GM18517 (cell line): Measurements from ENCODE around the gene WDR45B.

Source experiments
- ATAC-seq: cut with Tn5 transposase; IDR thresholded peaks from one replicate; pipeline ENCODE4 v1.9.1; 2021; ENCODE audit warnings: mild to moderate bottlenecking, moderate library complexity; ENCODE audit not compliant: unreplicated experiment

WDR45B gene

DNA sequence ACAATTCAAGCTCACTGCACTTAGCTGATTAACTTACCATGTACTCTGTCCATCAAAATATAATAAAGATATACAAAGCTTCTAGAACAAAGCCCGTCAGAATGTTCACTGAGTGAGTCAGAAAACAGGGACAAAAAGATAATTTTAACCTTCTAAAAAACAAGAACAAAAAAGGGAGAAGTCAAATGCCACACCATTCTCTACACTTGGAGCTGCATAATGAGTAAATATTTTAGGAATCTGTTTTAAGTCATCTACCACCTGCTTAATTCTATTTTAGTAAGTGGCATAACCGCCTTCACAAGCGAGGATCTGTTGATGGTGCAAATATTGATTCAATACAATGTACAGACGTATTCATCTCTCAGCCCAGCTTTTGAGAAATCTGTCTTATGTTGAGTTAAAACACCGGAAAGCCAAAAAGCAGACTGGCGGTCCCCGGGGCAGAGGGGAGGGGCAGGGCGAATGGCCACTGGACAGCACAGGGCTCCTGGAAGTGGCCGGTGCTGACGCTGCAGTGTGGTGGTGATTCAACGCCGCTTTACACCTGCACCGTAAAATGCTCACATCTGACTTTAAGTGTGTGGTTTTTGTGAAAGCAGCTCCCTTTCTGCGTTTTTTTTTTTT is 30.1 kb upstream of the WDR45B start:
- no peak for ATAC-seq

DNA sequence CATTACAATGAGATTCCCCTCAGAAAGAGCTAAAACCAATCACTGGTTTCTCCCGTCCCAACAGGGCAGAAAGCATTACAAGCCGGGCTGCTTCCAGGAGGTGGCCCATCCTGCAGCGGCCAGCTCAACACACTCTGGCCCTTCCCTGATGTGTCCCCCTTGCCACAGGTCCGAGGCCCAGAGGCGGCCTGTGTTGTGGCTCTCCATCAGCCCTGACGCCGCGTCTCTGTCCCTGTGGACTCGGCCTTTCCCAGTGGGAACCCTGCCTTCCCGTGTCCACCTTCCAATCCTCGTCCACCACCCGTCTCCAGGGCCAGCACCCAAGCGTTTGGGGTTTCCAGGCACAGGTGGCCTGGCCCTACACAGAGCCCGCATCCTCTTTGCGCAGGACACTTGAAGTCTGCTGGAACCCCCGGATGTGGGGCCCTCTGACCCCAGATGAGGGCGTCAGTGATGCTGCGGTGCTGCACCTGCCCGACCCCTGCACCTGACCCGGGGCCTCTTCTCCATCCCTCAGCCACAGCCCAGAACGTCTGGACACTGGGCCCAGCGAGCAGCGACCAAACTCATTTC is 29.2 kb upstream of the WDR45B start:
- ATAC-seq, result no peak

DNA sequence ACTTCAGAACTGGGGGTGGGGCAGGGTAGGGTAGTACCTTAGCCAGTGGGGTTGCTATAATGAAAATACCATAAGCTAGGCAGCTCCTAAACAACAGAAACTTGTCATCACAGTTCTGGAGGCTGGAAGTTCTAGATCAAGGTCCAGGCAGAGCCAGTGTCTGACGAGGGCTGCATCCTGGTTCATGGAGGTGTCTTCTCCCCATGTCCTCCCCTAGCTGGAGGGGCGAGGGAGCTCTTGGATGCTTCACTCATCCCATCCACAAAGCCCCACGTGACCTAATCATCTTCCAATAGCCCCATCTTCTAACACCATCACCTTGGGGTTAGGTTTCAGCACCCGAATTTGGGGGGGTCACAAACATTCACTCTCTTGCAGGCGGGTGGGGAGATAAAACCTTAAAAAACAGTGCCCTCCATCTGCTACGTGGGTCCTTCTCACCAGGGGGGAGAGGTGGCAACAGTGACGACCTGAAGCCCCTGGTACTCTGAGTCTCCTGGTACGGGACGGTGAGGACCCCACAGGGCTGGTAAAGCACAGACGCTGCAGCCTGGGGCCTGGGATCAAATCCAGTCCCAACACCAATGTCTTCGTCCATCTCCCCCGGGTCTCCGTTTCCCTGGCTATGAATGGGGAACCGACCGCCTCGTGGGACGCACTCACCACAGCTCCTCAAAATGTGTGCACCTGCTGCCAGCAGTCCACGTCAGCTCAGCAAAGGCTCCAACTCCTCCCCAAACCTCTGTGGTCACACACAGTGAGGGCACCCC is 27.4 kb upstream of the WDR45B start:
- ATAC-seq, result no peak

DNA sequence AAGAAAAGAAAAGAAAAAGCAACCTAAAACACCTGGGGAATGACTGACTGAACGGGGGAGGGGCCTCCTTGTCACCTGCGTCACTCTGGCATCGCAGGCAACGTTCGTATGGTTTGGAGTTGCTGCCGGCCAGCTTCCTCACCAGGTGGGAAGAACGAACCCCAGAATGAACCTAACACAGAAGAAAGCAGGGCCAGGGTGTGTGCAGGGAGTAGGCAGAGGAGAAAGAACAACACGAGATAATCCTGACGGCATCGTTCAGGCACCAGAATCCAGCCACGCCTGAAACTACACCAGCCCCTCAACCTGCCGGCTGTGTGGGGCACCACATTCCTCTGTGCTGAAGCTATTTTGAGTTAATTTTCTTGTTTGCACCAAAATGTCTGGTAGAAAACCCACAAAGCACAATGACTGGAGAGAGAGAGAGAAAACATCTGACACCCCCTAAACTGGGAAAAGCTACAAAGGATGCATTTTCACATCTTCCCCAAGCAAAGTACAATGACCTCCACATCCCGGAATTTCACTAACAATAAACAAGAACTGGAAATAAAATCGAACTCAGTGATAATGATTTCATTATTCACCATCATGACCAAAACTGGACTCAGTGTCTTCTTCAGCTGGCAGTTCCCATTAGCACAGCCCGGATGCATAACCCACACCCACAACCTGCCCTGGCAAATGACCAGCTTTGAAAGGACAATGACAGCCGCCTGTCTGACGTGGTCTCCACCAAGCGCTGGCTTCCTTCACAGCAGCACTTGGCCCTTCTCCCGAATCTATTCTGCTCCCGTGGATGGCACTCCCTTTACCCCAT is 26.6 kb upstream of the WDR45B start:
- ATAC-seq, result no peak

DNA sequence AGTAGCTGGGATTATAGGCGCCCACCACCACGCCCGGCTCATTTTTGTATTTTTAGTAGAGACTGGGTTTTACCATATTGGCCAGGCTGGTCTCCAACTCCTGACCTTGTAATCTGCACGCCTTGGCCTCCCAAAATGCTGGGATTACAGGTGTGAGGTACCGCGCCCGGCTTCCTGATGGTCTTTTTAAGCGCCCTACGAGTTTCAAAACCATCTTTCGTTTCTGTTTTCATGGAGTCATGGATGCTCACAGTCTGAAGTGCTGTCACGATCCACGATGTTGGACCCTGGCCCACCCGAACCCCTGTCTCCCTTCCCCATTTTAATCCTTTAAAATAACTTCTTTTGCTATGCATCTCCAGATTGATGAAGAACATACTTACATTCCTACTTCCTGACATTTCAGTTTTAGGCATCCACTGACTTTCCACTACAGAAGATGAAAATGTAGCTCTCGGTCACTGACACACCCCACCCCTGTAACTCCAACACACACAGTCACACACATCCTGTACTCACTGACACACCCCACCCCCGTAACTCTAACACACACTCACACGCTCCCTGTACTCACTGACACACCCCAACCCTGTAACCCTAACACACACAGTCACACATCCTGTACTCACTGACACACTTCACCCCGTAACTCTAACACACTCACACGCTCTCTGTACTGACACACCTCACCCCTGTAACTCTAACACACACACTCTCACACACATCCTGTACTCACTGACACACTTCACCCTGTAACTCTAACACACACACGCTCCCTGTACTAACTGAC is 22.6 kb upstream of the WDR45B start:
- no peak for ATAC-seq

DNA sequence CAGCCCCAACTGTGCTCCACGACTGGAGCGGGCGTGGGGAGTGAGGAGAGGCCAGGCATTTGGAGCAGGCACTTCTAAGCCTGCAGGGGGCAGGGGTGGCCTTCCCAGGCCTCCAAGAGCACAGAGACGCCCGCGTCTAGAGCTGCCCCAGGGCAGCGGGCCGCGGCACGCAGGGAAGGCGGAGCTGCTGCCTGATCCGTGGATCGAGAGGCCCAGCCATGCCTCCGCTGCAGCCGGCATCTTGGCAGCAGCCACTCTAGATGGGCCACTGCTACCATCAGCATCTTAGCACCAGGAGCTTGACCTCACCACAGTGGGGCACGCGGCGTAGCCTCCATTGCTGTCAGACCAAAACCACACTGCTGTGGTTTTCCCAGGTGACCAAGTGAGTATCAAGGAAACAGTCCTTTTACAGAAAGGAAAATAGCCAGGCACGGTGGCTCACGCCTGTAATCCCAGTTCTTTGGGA is 20.4 kb upstream of the WDR45B start:
- no peak for ATAC-seq

DNA sequence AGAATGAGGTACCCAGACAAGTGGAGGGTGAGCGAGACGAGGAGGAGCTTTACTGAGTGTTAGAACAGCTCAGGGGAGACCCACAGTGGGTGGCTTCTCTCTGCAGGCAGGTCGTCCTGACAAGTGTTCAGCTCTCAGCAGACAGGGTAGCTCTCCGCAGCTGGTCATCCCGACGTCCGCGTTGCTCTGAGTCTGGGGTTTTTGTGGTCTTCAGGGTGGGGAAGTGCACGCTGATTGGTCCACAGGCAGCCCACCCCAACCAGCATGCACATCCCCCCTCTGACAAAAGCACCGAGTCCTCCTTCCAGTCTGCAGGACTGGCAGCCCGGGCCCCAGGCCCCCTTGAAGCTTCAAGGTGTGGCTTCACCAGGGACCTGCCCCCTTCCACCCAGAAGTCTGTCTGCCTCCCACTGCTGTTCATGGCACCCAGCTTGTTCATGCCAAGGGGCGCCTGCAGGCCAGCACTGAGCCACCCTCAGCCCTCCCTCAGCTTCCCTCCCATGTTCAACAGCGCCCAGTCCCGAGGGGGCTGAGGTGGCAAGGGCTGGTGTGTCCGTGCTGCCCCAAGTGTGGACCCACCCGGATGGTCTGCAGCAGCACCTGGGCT is 19.9 kb upstream of the WDR45B start:
- ATAC-seq, result no peak

DNA sequence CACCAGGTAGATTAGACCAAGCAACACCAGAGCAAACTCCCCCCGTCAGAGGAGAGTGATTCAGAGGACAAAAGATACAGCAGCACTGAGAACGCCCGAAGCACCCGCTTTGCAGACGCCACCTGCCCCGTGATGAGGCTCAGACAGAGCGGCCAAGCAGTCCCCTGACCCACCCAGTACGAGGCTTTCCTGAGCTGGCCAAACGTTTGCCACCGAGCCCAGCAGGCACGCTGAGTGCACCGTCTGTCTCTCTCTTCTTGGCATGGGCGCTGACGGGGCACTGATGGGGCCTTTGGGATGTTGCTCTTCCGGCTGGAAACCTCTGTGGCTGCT is 19.4 kb upstream of the WDR45B start:
- no peak for ATAC-seq

DNA sequence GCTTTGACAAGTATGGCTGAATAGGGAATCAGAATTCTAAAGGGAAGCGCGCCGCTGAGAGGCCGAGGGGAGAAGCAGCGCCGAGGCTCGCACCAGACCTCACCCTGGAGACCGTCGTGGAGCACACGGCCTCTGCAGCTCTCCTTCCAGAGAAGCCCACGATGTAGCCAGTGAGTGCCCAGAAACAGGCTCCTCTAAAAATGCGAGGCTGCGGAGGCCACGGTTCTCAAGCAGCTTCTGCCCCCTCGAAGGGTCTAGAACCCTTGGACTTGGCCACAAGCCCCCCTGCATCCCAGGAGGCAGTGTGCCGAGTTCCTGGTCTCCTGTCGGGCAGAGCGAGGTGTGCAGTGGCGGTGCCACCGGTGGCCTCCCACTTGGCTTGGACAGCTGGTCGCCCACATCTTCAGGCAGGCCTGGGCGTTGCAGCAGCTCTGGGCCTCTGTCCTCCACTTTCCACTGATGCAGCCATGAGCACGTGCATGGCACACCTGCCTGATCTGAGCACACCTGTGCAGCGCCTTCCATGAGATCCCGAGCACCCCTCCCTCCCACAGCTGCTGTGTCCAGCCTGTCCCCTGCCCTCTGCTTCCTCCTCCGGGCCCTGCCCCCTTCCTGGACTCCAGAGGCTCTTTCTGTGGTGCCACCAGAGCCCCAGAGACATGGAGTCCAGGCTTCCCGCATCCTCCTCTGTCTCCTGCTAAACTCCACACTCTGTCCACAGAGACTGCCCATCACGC is 18.9 kb upstream of the WDR45B start:
- ATAC-seq, result no peak

DNA sequence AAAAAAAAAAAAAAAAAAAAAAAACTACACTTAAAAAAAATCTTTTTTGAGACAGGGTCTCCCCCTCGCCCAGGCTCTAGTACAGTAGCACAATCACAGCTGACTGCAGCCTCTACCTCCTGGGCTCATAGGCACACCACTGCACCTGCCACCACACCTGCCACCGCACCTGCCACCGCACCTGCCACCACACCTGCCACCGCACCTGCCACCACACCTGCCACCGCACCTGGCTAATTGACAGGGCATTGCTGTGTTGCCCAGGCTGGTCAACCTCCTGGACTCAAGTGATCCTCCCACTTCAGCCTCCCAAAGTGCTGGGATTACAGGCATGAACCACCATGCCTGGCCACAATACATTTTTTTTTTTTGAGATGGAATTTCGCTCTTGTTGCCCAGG is 17.6 kb upstream of the WDR45B start:
- ATAC-seq, result no peak

DNA sequence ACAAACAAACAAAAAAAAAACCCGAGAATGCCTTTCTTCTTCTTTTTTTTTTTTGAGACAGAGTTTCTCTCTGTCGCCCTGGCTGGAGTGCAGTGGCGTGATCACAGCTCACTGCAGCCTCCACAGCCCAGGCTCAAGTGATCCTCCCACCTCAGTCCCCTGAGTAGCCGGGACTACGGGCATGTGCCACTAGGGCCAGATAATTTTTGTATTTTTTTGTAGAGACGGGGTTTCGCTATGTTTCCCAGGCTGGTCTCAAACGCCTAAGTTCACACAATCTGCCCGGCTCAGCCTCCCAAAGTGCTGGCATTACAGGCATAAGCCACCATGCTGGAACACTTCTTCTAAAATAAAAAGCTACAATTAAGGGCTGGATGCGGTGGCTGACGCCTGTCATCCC is 17.0 kb upstream of the WDR45B start:
- no peak for ATAC-seq

DNA sequence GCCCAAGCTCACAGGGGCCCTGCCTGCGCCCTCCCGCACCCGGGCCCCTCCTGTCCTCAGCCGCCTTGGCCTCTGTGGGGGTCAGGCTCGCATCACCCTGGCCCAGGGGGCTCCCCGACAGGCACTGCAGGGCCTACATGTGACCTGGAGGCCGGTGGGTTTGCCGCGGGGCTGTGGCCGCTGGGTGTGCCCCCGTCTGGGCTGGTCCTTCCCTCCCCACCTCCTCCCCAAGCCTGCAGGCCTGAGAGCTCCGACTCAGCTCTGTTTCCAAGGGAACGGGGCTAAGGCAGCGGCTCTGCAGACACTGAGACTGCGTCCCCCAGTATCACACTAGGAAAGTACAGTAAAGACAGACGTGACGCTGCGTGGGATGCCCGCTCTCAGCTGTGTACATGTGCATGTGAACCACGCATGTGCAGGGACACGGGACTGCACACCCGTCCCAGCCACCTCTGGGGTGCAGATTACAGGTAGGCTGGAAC is 16.5 kb upstream of the WDR45B start:
- ATAC-seq, result no peak

DNA sequence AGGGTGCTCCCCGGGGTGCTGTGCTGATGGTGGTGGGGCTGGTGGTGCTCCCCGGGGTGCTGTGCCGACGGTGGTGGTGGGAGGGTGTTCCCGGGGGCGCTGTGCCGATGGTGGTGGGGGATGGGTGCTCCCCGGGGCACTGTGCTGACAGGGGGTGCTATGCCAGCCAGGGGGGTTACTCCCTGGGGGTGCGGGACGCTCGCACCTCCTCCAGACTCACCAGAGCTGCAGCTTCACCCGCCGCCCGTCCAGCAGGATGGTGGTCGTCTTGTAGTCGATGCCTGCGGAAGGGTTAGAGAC is 16.0 kb upstream of the WDR45B start:
- no peak for ATAC-seq

DNA sequence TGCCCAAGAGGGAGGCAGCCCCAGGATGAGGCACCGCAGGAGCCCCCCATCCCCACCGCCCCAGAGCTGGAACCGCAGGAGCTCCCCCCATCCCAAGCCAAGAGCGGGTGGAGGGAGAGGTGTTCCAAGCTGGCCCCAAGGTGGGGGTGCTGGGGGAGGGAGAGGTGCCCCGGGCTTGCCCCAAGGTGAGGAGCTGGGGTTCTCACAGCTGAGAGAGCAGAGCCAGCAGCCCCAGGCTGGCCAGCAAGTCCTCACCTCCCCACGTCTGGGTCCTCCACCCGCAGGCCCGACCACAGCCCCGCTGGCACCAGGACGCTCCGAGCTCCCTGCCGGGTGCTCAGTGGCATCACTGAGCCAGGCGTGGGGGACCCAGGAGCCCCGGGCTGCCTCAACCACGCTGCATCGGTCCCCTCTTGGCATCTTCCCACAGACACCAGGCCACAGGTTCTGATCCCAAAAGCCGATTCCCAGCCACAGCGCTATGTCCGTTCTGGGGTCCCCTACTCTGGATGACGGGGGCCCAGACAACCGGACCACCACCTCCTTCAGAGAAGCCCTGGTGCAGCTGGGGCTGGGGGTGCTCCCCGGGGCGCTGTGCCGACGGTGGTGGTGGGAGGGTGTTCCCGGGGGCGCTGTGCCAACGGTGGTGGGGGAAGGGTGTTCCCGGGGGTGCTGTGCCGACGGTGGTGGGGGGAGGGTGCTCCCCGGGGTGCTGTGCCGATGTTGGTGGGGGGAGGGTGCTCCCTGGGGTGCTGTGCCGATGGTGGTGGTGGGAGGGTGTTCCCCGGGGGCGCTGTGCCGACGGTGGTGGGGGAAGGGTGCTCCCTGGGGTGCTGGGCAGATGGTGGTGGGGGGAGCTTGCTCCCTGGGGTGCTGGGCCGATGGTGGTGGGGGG is 15.4 kb upstream of the WDR45B start:
- ATAC-seq, result no peak

DNA sequence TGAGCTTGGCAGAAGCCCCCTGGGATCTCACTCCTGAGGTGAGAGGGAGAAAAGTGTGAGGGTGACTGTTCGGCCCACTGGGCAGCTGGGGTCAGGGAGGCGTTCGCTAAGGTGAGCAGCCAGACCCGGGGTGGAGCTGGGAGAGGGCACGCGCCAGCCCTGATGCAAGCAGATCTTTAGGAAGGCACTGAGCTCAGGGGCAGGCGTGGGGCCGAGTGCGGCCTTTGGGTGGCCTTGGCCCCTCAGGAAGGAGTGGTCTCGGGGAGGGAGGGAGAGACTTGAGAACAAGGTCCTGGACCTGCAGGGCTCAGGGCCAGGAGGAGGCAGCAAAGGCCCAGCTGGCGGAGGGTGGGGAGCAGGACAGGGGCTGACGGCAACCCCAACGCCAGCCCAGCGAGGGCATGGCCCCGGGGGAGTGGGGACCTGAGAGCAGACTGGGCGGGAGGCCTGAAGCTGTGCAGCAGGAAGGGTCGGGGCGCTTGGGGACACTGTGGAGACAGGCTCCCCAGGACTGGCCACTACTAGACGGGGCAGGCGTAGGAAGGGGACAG is 14.5 kb upstream of the WDR45B start:
- no peak for ATAC-seq

DNA sequence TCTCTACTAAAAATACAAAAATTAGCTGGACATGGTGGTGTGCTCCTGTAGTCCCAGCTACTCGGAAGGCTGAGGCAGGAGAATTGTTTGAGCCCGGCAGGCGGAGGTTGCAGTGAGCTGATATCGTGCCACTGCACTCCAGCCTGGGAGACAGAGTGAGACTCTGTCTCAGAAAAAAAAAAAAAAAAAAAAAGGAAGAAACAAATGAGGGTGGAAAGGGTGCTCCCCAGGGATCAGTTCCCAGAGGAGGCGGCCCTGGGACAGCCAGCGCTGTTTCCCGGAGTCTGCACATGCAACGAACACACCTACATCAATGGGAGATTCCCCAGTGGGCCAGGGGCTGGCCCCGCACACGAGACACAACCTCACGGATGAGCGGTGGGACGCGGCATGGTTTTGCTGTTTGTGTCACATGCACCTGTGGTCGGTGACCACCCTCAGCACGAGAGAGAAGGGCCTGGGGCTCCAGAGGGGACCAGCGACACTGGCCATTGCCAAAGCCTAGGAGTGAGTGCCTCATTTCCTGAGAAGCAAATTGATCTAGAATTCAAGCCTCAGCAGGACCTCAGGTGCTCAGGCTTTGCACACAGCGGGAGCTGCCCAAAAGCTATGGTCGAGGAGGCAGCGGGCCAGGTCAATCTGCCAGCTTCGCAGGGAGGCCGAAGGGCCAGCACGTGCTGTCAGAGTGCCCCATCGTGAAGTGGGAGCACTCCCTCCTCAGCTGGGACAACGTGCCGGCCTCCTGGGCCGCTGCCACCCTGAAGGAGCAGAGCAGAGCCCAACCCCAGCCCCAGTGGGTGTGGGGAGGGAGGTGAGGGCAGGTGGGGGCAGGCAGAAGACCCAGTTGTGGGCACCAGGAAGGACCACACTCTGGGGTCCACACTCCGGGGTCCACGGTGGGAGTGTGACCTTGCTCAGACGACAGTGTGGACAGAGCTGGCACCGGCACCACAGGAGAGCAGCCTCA is 13.8 kb upstream of the WDR45B start:
- no peak for ATAC-seq

DNA sequence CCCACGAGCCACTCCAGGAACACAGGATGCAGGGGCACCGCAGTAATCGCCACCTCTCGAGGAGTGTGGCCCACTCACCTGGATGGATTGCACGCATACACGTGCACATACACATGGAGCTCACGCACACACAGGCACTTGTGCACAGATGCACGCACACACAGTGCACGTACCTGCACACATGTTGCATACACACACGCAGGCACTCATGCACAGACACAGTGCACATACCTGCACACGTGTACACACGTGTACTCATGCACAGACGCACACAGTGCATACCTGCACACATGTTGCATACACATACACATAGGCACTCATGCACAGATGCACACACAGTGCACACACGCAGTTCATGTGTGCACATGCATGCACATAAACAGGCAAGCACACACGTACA is 11.6 kb upstream of the WDR45B start:
- no peak for ATAC-seq
